HepG2 (cell line): ENCODE results near the gene PPP4C. TPM values are rescaled to one million over a fixed set of nuclear protein-coding genes. Genes with fewer than 3 reads are reported as not detected.

Experiments
- ELF3 ChIP-seq: IDR thresholded peaks from 2 replicates; pipeline ENCODE4 v1.6.1; 2016; ENCODE audit warnings: missing genetic modification reagents, missing compliant biosample characterization
- HES4 ChIP-seq: sonication (generic); formaldehyde crosslinking; IDR thresholded peaks from 2 replicates; pipeline ENCODE4 v1.9.0; 2021; ENCODE audit warnings: mild to moderate bottlenecking, missing genetic modification reagents, borderline replicate concordance
- HMG20A ChIP-seq: IDR thresholded peaks from 2 replicates; pipeline ENCODE4 v1.6.1; 2016; ENCODE audit warnings: borderline replicate concordance
- HOXA9 ChIP-seq: sonication (generic); formaldehyde crosslinking; IDR thresholded peaks from 2 replicates; pipeline ENCODE4 v1.8.1; 2022; ENCODE audit warnings: missing genetic modification reagents, mild to moderate bottlenecking, moderate library complexity, borderline replicate concordance
- IKZF4 ChIP-seq: sonication (generic); formaldehyde crosslinking; IDR thresholded peaks from 2 replicates; pipeline ENCODE4 v1.5.1; 2020; ENCODE audit warnings: borderline replicate concordance, mild to moderate bottlenecking, low read depth, missing genetic modification reagents; ENCODE audit errors: not compliant biosample characterization
- KDM2A ChIP-seq: sonication (generic); formaldehyde crosslinking; IDR thresholded peaks from 2 replicates; pipeline ENCODE4 v1.4.0; 2020; ENCODE audit warnings: low read depth, missing genetic modification reagents, borderline replicate concordance
- KLF13 ChIP-seq: sonication (generic); formaldehyde crosslinking; IDR thresholded peaks from 2 replicates; pipeline ENCODE4 v1.4.0; 2020; ENCODE audit warnings: mild to moderate bottlenecking, missing genetic modification reagents
- NKX3-1 ChIP-seq: sonication (generic); formaldehyde crosslinking; IDR thresholded peaks from 2 replicates; pipeline ENCODE4 v1.5.0; 2020; ENCODE audit warnings: missing genetic modification reagents
- NR2F1 ChIP-seq, 2 experiments: fragments of 450-650 bp in 1 of 2; formaldehyde crosslinking in 1 of 2; IDR thresholded peaks; 2 replicates each; pipeline versions ENCODE4 v1.5.0 to v1.6.1; 2016 to 2020; ENCODE audit warnings: mild to moderate bottlenecking in 1 of 2, missing compliant biosample characterization in 1 of 2, missing genetic modification reagents in 1 of 2, moderate library complexity in 1 of 2
- RFXANK ChIP-seq: IDR thresholded peaks from 2 replicates; pipeline ENCODE4 v1.6.1; 2016
- SMAD1 ChIP-seq: sonication (generic); formaldehyde crosslinking; IDR thresholded peaks from 2 replicates; pipeline ENCODE4 v1.4.0; 2020; ENCODE audit warnings: missing genetic modification reagents, low read depth, mild to moderate bottlenecking, borderline replicate concordance
- SP1 ChIP-seq, 2 experiments: fragments of 450-650 bp in 1 of 2; sonication (generic) in 1 of 2; formaldehyde crosslinking in 1 of 2; IDR thresholded peaks; 2 replicates each; pipeline versions ENCODE4 v1.4.0 to v1.6.1; 2016 to 2020; ENCODE audit warnings: missing genetic modification reagents in 1 of 2
- SRF ChIP-seq: IDR thresholded peaks from 2 replicates; pipeline ENCODE4 v1.6.1; 2011; ENCODE audit warnings: mild to moderate bottlenecking, low read depth, low read length, moderate library complexity
- TRAFD1 ChIP-seq: sonication (generic); formaldehyde crosslinking; IDR thresholded peaks from 2 replicates; pipeline ENCODE4 v1.5.1; 2020; ENCODE audit warnings: missing genetic modification reagents, mild to moderate bottlenecking, borderline replicate concordance
- ZBTB8A ChIP-seq: sonication (generic); formaldehyde crosslinking; IDR thresholded peaks from 2 replicates; pipeline ENCODE4 v1.4.0; 2020; ENCODE audit warnings: mild to moderate bottlenecking, low read depth, missing genetic modification reagents, borderline replicate concordance
- ZFX ChIP-seq: sonication (generic); formaldehyde crosslinking; IDR thresholded peaks from 2 replicates; pipeline ENCODE4 v1.4.0; 2020; ENCODE audit warnings: mild to moderate bottlenecking, low read depth, missing genetic modification reagents, moderate library complexity
- ZNF12 ChIP-seq: sonication (generic); formaldehyde crosslinking; IDR thresholded peaks from 2 replicates; pipeline ENCODE4 v1.5.0; 2020; ENCODE audit warnings: missing genetic modification reagents
- ZNF549 ChIP-seq: sonication (generic); formaldehyde crosslinking; IDR thresholded peaks from 2 replicates; pipeline ENCODE4 v1.5.0; 2020; ENCODE audit warnings: missing genetic modification reagents
- ZNF646 ChIP-seq: sonication (generic); formaldehyde crosslinking; IDR thresholded peaks from 2 replicates; pipeline ENCODE4 v1.9.0; 2021; ENCODE audit warnings: mild to moderate bottlenecking, missing genetic modification reagents
- ZNF703 ChIP-seq: sonication (generic); formaldehyde crosslinking; IDR thresholded peaks from 2 replicates; pipeline ENCODE4 v1.5.1; 2020; ENCODE audit warnings: missing genetic modification reagents, mild to moderate bottlenecking, moderate library complexity, borderline replicate concordance
- ZNF775 ChIP-seq: sonication (generic); formaldehyde crosslinking; IDR thresholded peaks from 2 replicates; pipeline ENCODE4 v1.4.0; 2020; ENCODE audit warnings: missing genetic modification reagents, mild to moderate bottlenecking, moderate library complexity, borderline replicate concordance
- ZNF883 ChIP-seq: sonication (generic); formaldehyde crosslinking; IDR thresholded peaks from 2 replicates; pipeline ENCODE4 v1.5.1; 2020; ENCODE audit warnings: mild to moderate bottlenecking, missing genetic modification reagents; ENCODE audit errors: not compliant biosample characterization
- polyA plus RNA-seq, 8 experiments: library from polyadenylated mRNA; depleted of rRNA in 3 of 8; stranded (reverse) in 7 of 8; unstranded in 1 of 8; fragments of >200 nt; fragmentation: Illumina TruSeq in 4 of 8; extraction: Trizol in 4 of 8; gene quantifications; 2 replicates each; pipeline versions ENCODE4 v1.2.1 to v1.2.3, GENCODE V29; 2011 to 2016; ENCODE audit warnings: low read depth in 4 of 8, missing spikeins in 1 of 8, mixed read lengths in 1 of 8; ENCODE audit not compliant: insufficient read depth in 1 of 8
- total RNA-seq, 5 experiments: library from RNA; depleted of rRNA; stranded (reverse); fragments of >200 nt; fragmentation: Illumina TruSeq; extraction: Trizol; gene quantifications; 2 replicates each; pipeline ENCODE4 v1.2.3, GENCODE V29; 2016; ENCODE audit warnings: low read depth in 1 of 5

Gene PPP4C
- total and polyA plus RNA-seq, 2 of the 13 experiments (the other 11 are each of a cell fraction or from before 2014, with no cell fraction given): 176 to 220 TPM

GRCh38 chr16:30054959-30055553 is 20.7 kb upstream of the PPP4C start (continued):
- no peak for TF ChIP-seq ZNF775 (CRISPR knock-in tag)
- TF ChIP-seq HMG20A (CRISPR knock-in tag): no peak
- TF ChIP-seq ZNF549 (CRISPR knock-in tag): no peak
- no peak for TF ChIP-seq HOXA9
- TF ChIP-seq SMAD1 (CRISPR knock-in tag): peak; percentile 40; the same call in 1 of the 2 replicates
- peak; percentile 68 for TF ChIP-seq ELF3 (CRISPR knock-in tag)
- peak; percentile 82 for TF ChIP-seq ZFX (CRISPR knock-in tag)
- TF ChIP-seq IKZF4 (CRISPR knock-in tag): peak; percentile 33
- TF ChIP-seq KLF13 (CRISPR knock-in tag): 0 out of 2 replicates have a peak, but pooled peaks have one; percentile 21
- TF ChIP-seq ZBTB8A (CRISPR knock-in tag): no peak
- TF ChIP-seq TRAFD1: no peak; the same call in 1 of the 2 replicates
- TF ChIP-seq KDM2A (CRISPR knock-in tag): peak; percentile 81; the same call in 1 of the 2 replicates
- TF ChIP-seq NKX3-1: no peak
- TF ChIP-seq NR2F1 (CRISPR knock-in tag; IDR thresholded peaks at IDR 0.05): peak; percentile 31 to 71; a peak in 3 of 4 replicates
- TF ChIP-seq ZNF703 (CRISPR knock-in tag): no peak
- TF ChIP-seq ZNF12: no peak
- TF ChIP-seq ZNF883 (CRISPR knock-in tag): peak; percentile 80
- TF ChIP-seq SRF: no peak
- peak; percentile 52; the same call in 1 of the 2 replicates for TF ChIP-seq ZNF646 (CRISPR knock-in tag)
- 0 out of 2 replicates have a peak, but pooled peaks have one; percentile 28 for TF ChIP-seq RFXANK (CRISPR knock-in tag)
- TF ChIP-seq SP1 (IDR thresholded peaks at IDR 0.05): no peak
- 0 out of 2 replicates have a peak, but pooled peaks have one; percentile 23 for TF ChIP-seq SP1 (CRISPR knock-in tag; IDR thresholded peaks at IDR 0.05)
- 0 out of 2 replicates have a peak, but pooled peaks have one; percentile 47 for TF ChIP-seq HES4 (CRISPR knock-in tag)
